Spinal cord (tissue), 10 donors: ENCODE data around the gene PARD3. TPM values are rescaled to one million over a fixed set of nuclear protein-coding genes. Genes with fewer than 3 reads are reported as not detected.
A peak's percentile ranks its signal among the peaks of the same experiment; 100 is the strongest.
"Not testable (repeated sequence)": the region's sequence is repeated elsewhere in the genome, so short reads cannot be mapped to it uniquely, and the experiment has no call there.

ENCODE experiments used
- DNase-seq, 6 donors: peaks; one replicate each; pipeline versions ENCODE4 v3.0.0 to v3.0.0-alpha.2; 2013 to 2015; ENCODE audit warnings: low spot score in 6 of 6, low read depth in 4 of 6
- H3K27ac ChIP-seq: one replicate; pipeline ENCODE4 v1.5.1; 2013; ENCODE audit warnings: low read depth, low read length, control low read depth
- H3K27me3 ChIP-seq: one replicate; pipeline ENCODE4 v1.6.1; 2013; ENCODE audit warnings: low read length; ENCODE audit not compliant: control insufficient read depth, insufficient read depth
- H3K36me3 ChIP-seq: one replicate; pipeline ENCODE4 v1.6.1; 2013; ENCODE audit warnings: low read length; ENCODE audit not compliant: control insufficient read depth, insufficient read depth
- H3K4me1 ChIP-seq: one replicate; pipeline ENCODE4 v1.6.1; 2013; ENCODE audit warnings: low read length; ENCODE audit not compliant: control insufficient read depth, insufficient read depth
- H3K4me3 ChIP-seq: one replicate; pipeline ENCODE4 v1.5.1; 2013; ENCODE audit warnings: low read depth, low read length, control low read depth
- H3K9me3 ChIP-seq: one replicate; pipeline ENCODE4 v1.6.1; 2013; ENCODE audit warnings: low read length; ENCODE audit not compliant: control insufficient read depth, insufficient read depth
- WGBS: methylation state at CpG from one replicate; pipeline ENCODE4 v1.1.5; 2013; ENCODE audit warnings: missing lambda C conversion rate; ENCODE audit not compliant: insufficient coverage; 5-methylcytosine and 5-hydroxymethylcytosine counted together
- polyA plus RNA-seq, 2 donors: library from polyadenylated mRNA; unstranded; fragments of 120-200 nt; gene quantifications; one replicate each; pipeline ENCODE4 v1.2.1, GENCODE V29; 2013; ENCODE audit not compliant: insufficient read length in 2 of 2
- total RNA-seq, 2 donors: library from RNA; depleted of rRNA in 1 of 2; stranded (reverse); fragments of 120-200 nt in 1 of 2; fragments of >200 nt in 1 of 2; gene quantifications; one replicate each; pipeline versions ENCODE4 v1.2.3 to v1.2.4, GENCODE V29; 2013 to 2014
- donor health status: healthy.

The PARD3 gene
- total and polyA plus RNA-seq, 4 donors = 29.5 to 94.3 (median 47.1) TPM

- DNase-seq = no peak
- Histone ChIP-seq H3K36me3 (no peaks in the 10 kb centered on the region), H3K4me3 (no peak overlapping the region), H3K27ac (no peak overlapping the region), H3K4me1 (peaks cover 9% of the 10 kb centered on the region), H3K9me3 (no peaks in the 10 kb centered on the region), H3K27me3 (no peaks in the 10 kb centered on the region)
- WGBS = 87% methylated on average over 6 of the region's 7 CpGs
These were observed 97.7 kb downstream of the PARD3 start for GRCh38 chr10:34717429-34717828.

GRCh38 chr10:34716958-34717357 is 98.1 kb downstream of the PARD3 start:
- WGBS = no CpG with 5 or more reads among the region's 1 CpG

GRCh38 chr10:34716234-34716633 is 98.9 kb downstream of the PARD3 start:
- peak in 1 of 6 donors; percentile 74 for DNase-seq
- no peaks in the 10 kb centered on the region for H3K36me3 ChIP-seq
- no peaks in the 10 kb centered on the region for H3K27me3 ChIP-seq
- no peaks in the 10 kb centered on the region for H3K9me3 ChIP-seq
- no peak overlapping the region for H3K27ac ChIP-seq
- peaks cover 14% of the 10 kb centered on the region for H3K4me1 ChIP-seq
- no CpG with 5 or more reads among the region's 1 CpG for WGBS
- H3K4me3 ChIP-seq = no peak overlapping the region

More at GRCh38 chr10:34716958-34717357, 98.1 kb downstream of the PARD3 start:
- Histone ChIP-seq H3K36me3 (no peaks in the 10 kb centered on the region), H3K27ac (no peak overlapping the region), H3K4me3 (no peak overlapping the region), H3K27me3 (no peaks in the 10 kb centered on the region), H3K9me3 (no peaks in the 10 kb centered on the region), H3K4me1 (peaks cover 9% of the 10 kb centered on the region)
- DNase-seq = no peak

GRCh38 chr10:34715511-34716187 is 99.4 kb downstream of the PARD3 start:
- Histone ChIP-seq H3K4me3 (no peak overlapping the region), H3K27me3 (no peaks in the 10 kb centered on the region), H3K36me3 (no peaks in the 10 kb centered on the region), H3K4me1 (peaks cover 13% of the 10 kb centered on the region), H3K9me3 (no peaks in the 10 kb centered on the region), H3K27ac (no peak overlapping the region)
- DNase-seq = no peak
- 76% methylated on average over 7 of the region's 8 CpGs for WGBS

GRCh38 chr10:34713875-34714274 is 101.2 kb downstream of the PARD3 start:
- no peaks in the 10 kb centered on the region for H3K36me3 ChIP-seq
- no peak overlapping the region for H3K27ac ChIP-seq
- H3K27me3 ChIP-seq = no peaks in the 10 kb centered on the region
- no peak for DNase-seq
- no peak overlapping the region for H3K4me3 ChIP-seq
- H3K4me1 ChIP-seq = peaks cover 13% of the 10 kb centered on the region
- WGBS = no CpG with 5 or more reads among the region's 1 CpG
- no peaks in the 10 kb centered on the region for H3K9me3 ChIP-seq

DNA sequence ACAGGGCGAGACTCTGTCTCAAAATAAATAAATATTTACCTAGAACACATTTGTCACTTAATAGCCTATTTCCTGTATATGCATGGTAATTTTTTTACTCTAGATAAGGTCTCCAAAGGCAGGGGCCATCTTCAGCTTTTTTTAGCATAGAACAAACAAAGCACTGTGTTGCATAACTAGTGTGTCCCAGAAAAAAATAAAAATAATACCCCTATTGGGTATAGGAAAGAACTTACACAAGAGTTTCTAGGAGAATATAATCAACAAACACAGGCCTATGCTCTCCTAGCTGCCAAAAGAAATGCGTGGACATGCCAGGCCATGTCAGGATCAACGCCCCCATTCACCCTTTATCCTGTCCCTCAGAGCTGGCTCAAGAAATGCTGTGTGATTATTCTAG is 103.6 kb downstream of the PARD3 start:
- Histone ChIP-seq H3K4me3 (no peak overlapping the region), H3K4me1 (peaks cover 10% of the 10 kb centered on the region), H3K9me3 (no peaks in the 10 kb centered on the region), H3K27me3 (no peaks in the 10 kb centered on the region), H3K27ac (no peak overlapping the region), H3K36me3 (no peaks in the 10 kb centered on the region)
- no peak for DNase-seq
- WGBS = no CpG with 5 or more reads among the region's 3 CpGs

GRCh38 chr10:34710391-34710751 is 104.7 kb downstream of the PARD3 start:
- Histone ChIP-seq H3K27ac (no peak overlapping the region), H3K9me3 (no peaks in the 10 kb centered on the region), H3K4me3 (no peak overlapping the region), H3K27me3 (no peaks in the 10 kb centered on the region), H3K4me1 (peaks cover 14% of the 10 kb centered on the region), H3K36me3 (no peaks in the 10 kb centered on the region)
- WGBS = 93% methylated on average over 4 of the region's 4 CpGs
- no peak for DNase-seq

GRCh38 chr10:34709637-34710390 is 105.3 kb downstream of the PARD3 start:
- H3K4me1 ChIP-seq = peaks cover 14% of the 10 kb centered on the region
- H3K27ac ChIP-seq = no peak overlapping the region
- no peak for DNase-seq
- H3K4me3 ChIP-seq = no peak overlapping the region
- 88% methylated on average over 1 of the region's 8 CpGs for whole genome bisulfite sequencing
- no peaks in the 10 kb centered on the region for H3K36me3 ChIP-seq
- no peaks in the 10 kb centered on the region for H3K27me3 ChIP-seq
- H3K9me3 ChIP-seq = no peaks in the 10 kb centered on the region

GRCh38 chr10:34707656-34708055 is 107.4 kb downstream of the PARD3 start:
- Histone ChIP-seq H3K4me3 (no peak overlapping the region), H3K9me3 (no peaks in the 10 kb centered on the region), H3K27ac (peak overlapping the region; percentile 53), H3K4me1 (peaks cover 14% of the 10 kb centered on the region), H3K36me3 (no peaks in the 10 kb centered on the region), H3K27me3 (no peaks in the 10 kb centered on the region)
- WGBS = 46% methylated on average over 1 of the region's 1 CpG
- DNase-seq = peak in 1 of 6 donors; percentile 33

- 97% methylated on average over 3 of the region's 4 CpGs for WGBS
- H3K36me3 ChIP-seq, H3K27ac ChIP-seq, DNase-seq, H3K27me3 ChIP-seq, H3K4me3 ChIP-seq, H3K9me3 ChIP-seq: not testable (repeated sequence)
- peaks cover 21% of the 10 kb centered on the region for H3K4me1 ChIP-seq
These were observed 108.1 kb downstream of the PARD3 start for GRCh38 chr10:34706992-34707391.
